ENCODE results near the gene HK3. TPM values are rescaled to one million over a fixed set of nuclear protein-coding genes. Genes with fewer than 3 reads are reported as not detected.
"Not testable (repeated sequence)": the region's sequence is repeated elsewhere in the genome, so short reads cannot be mapped to it uniquely, and the experiment has no call there.

The HK3 gene
- total RNA-seq, 1 donor from 2014 or later: 0.77 TPM

DNA sequence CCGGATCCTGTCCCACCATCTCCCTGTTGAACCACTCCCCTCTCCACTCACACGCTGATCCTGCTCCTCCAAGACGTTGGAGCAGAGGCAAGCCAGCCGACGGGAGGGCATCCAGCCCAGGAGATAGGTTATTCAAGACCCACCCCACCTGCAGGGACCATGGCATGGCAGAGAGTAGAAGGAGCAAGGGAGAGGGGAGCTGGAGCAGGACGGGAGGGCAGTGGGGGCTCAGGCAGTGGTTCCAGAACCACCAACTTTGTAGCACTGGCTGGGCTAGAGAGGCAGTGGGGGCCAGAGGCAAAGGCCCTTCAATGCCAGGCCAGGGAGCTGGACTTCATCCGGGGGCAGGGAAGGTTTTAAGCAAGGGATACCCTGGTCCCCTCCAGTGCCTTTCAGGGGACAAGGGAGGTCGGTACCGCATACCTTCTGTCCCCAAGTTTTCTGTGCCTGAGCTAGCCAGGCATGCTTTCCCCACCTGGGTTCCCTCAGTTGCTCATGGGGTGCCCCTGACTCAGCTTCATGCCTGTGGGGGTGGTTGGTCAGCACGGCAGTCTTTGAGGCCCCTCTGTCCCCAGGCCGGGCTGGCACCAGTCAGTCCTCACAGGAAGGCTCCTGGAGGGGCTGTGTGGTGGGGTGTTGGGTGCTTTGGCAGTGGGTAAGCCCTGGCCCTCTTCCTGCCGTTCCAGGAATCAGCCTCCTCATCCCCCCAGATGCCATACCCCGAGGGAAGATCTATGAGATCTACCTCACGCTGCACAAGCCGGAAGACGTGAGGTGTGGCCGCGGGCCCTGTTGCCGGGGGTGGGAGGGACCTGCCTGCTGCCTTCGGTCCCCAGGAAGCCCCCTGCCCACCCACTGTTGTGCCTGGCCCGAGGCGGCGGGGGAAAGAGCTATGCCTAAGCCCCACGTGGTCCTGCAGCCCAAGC is 22.4 kb downstream of the HK3 start:
- H3K4me3 Mint-ChIP-seq: no peak overlapping the region
- H3K27ac Mint-ChIP-seq: no peak overlapping the region
- TF ChIP-seq, protein P1, sequence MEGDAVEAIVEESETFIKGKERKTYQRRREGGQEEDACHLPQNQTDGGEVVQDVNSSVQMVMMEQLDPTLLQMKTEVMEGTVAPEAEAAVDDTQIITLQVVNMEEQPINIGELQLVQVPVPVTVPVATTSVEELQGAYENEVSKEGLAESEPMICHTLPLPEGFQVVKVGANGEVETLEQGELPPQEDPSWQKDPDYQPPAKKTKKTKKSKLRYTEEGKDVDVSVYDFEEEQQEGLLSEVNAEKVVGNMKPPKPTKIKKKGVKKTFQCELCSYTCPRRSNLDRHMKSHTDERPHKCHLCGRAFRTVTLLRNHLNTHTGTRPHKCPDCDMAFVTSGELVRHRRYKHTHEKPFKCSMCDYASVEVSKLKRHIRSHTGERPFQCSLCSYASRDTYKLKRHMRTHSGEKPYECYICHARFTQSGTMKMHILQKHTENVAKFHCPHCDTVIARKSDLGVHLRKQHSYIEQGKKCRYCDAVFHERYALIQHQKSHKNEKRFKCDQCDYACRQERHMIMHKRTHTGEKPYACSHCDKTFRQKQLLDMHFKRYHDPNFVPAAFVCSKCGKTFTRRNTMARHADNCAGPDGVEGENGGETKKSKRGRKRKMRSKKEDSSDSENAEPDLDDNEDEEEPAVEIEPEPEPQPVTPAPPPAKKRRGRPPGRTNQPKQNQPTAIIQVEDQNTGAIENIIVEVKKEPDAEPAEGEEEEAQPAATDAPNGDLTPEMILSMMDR (conservative IDR thresholded peaks at IDR 0.05): no peak
- peaks cover 12% of the 10 kb centered on the region for H3K4me1 Mint-ChIP-seq (ENCODE audit: unreplicated experiment)
- H3K9me3 Mint-ChIP-seq: no peaks in the 10 kb centered on the region
- H3K36me3 Mint-ChIP-seq: no peaks in the 10 kb centered on the region
- DNase-seq (ENCODE audit: extremely low spot score, unreplicated experiment): no peak
- H3K27me3 Mint-ChIP-seq: peaks cover 29% of the 10 kb centered on the region

GRCh38 chr5:176875783-176876505 is 23.2 kb downstream of the HK3 start:
- H3K9me3 Mint-ChIP-seq: no peaks in the 10 kb centered on the region
- DNase-seq (ENCODE audit: extremely low spot score, unreplicated experiment): no peak
- H3K27ac Mint-ChIP-seq: no peak overlapping the region
- H3K4me1 Mint-ChIP-seq (ENCODE audit: unreplicated experiment): peaks cover 12% of the 10 kb centered on the region
- no peaks in the 10 kb centered on the region for H3K36me3 Mint-ChIP-seq
- no peak overlapping the region for H3K4me3 Mint-ChIP-seq
- H3K27me3 Mint-ChIP-seq: peaks cover 29% of the 10 kb centered on the region
- TF ChIP-seq, protein P1 (conservative IDR thresholded peaks at IDR 0.05): no peak

DNA sequence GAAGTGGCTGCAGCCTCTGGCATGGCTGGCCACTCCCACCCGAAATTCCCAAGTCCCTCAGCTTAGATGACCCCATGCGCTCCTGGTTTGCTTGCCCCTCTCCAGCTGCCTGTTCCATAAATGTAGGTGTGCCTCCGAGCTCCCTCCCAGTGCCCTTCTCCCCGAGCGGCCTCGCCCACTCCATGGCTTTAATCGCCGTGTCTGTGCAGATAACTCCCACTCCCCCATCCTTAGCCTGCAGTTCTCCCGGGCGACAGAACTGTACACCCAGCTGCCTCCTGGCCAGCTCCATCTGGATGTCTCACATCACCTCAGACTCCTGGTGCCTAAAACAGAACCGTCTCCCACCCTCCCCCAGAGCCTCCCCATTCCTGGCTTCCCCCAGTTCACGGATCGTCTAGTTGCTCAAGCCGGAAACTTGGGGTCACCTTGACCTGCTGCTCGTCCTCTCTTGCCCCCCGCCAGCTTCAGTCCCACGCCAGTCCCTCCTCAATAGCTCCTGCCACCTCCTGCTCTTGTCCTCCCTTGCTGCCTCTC is 24.1 kb downstream of the HK3 start:
- H3K27ac Mint-ChIP-seq: no peak overlapping the region
- no peaks in the 10 kb centered on the region for H3K9me3 Mint-ChIP-seq
- peaks cover 12% of the 10 kb centered on the region for H3K4me1 Mint-ChIP-seq (ENCODE audit: unreplicated experiment)
- H3K27me3 Mint-ChIP-seq: peaks cover 29% of the 10 kb centered on the region
- H3K36me3 Mint-ChIP-seq: no peaks in the 10 kb centered on the region
- TF ChIP-seq, protein P1 (conservative IDR thresholded peaks at IDR 0.05): no peak
- DNase-seq (ENCODE audit: extremely low spot score, unreplicated experiment): no peak
- H3K4me3 Mint-ChIP-seq: no peak overlapping the region

DNA sequence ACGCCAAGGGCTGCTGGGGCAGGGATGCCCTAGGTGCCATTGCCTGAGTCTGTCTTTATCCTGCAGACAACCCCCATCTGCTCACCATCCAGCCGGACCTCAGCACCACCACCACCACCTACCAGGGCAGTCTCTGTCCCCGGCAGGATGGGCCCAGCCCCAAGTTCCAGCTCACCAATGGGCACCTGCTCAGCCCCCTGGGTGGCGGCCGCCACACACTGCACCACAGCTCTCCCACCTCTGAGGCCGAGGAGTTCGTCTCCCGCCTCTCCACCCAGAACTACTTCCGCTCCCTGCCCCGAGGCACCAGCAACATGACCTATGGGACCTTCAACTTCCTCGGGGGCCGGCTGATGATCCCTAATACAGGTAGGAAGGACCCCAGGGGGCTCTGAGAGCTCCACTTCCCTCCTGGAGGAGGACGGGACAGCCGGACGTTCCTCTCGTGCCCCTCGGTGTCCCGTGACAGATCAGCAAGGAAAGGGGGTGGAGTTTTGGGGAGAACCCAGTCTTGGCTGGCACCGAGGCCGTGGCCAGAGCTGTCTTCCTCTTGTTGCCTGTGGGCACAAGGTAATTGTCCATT is 24.9 kb downstream of the HK3 start:
- TF ChIP-seq, protein P1 (conservative IDR thresholded peaks at IDR 0.05): no peak
- DNase-seq (ENCODE audit: extremely low spot score, unreplicated experiment): no peak
- H3K36me3 Mint-ChIP-seq: no peaks in the 10 kb centered on the region

GRCh38 chr5:176873541-176874172 is 25.5 kb downstream of the HK3 start:
- no peak overlapping the region for H3K27ac Mint-ChIP-seq
- H3K4me3 Mint-ChIP-seq: no peak overlapping the region
- H3K9me3 Mint-ChIP-seq: no peaks in the 10 kb centered on the region
- H3K4me1 Mint-ChIP-seq (ENCODE audit: unreplicated experiment): peaks cover 12% of the 10 kb centered on the region
- H3K27me3 Mint-ChIP-seq: peaks cover 32% of the 10 kb centered on the region
- TF ChIP-seq, protein P1 (conservative IDR thresholded peaks at IDR 0.05): no peak
- no peak for DNase-seq (ENCODE audit: extremely low spot score, unreplicated experiment)
- H3K36me3 Mint-ChIP-seq: no peaks in the 10 kb centered on the region

More for the DNA sequence above, 24.9 kb downstream of the HK3 start:
- Mint-ChIP-seq H3K9me3 (no peaks in the 10 kb centered on the region), H3K27ac (no peak overlapping the region), H3K4me1 (ENCODE audit: unreplicated experiment) (peaks cover 12% of the 10 kb centered on the region), H3K4me3 (no peak overlapping the region), H3K27me3 (peaks cover 29% of the 10 kb centered on the region)

GRCh38 chr5:176873011-176873410 is 26.1 kb downstream of the HK3 start:
- H3K4me1 Mint-ChIP-seq (ENCODE audit: unreplicated experiment): peaks cover 12% of the 10 kb centered on the region
- not testable (repeated sequence) for H3K4me3 Mint-ChIP-seq; H3K36me3 Mint-ChIP-seq; H3K9me3 Mint-ChIP-seq; H3K27ac Mint-ChIP-seq; DNase-seq (ENCODE audit: extremely low spot score, unreplicated experiment)
- H3K27me3 Mint-ChIP-seq: peaks cover 32% of the 10 kb centered on the region

DNA sequence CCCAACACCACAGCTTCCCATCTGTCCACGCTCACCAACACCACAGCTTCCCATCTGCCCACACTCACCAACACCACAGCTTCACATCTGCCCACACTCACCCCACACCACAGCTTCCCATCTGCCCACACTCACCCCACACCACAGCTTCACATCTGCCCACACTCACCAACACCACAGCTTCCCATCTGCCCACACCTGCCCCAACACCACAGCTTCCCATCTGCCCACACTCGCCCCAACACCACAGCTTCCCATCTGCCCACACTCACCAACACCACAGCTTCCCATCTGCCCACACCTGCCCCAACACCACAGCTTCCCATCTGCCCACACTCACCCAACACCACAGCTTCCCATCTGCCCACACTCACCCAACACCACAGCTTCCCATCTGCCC is 26.6 kb downstream of the HK3 start:
- Mint-ChIP-seq H3K4me1 (ENCODE audit: unreplicated experiment) (peaks cover 13% of the 10 kb centered on the region), H3K27me3 (peaks cover 33% of the 10 kb centered on the region)
- H3K27ac Mint-ChIP-seq; H3K36me3 Mint-ChIP-seq; H3K9me3 Mint-ChIP-seq; DNase-seq (ENCODE audit: extremely low spot score, unreplicated experiment); H3K4me3 Mint-ChIP-seq: not testable (repeated sequence)

DNA sequence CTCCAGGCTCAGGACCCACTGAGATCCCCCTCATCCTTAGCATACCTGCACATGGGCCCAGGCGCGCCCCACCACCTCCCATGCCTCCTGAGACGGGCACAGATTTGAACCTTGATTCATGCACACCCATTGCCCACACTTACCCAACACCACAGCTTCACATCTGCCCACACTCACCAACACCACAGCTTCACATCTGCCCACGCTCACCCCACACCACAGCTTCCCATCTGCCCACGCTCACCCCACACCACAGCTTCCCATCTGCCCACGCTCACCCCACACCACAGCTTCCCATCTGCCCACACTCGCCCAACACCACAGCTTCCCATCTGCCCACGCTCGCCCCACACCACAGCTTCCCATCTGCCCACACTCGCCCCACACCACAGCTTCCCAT is 28.5 kb downstream of the HK3 start:
- H3K9me3 Mint-ChIP-seq; DNase-seq (ENCODE audit: extremely low spot score, unreplicated experiment); H3K27ac Mint-ChIP-seq; H3K4me3 Mint-ChIP-seq; H3K36me3 Mint-ChIP-seq: not testable (repeated sequence)
- Mint-ChIP-seq H3K27me3 (peaks cover 41% of the 10 kb centered on the region), H3K4me1 (ENCODE audit: unreplicated experiment) (peaks cover 18% of the 10 kb centered on the region)
